ENCODE data around the gene PTPRN2.
"Not testable (repeated sequence)": the region's sequence is repeated elsewhere in the genome, so short reads cannot be mapped to it uniquely, and the experiment has no call there.

Gene PTPRN2

GRCh38 chr7:157593541-157593940 lies 994.1 kb downstream of the PTPRN2 start:
- DNase-seq: no peak

GRCh38 chr7:157592636-157593320 lies 994.8 kb downstream of the PTPRN2 start:
- DNase-seq: not testable (repeated sequence)

GRCh38 chr7:157590526-157590925 lies 997.1 kb downstream of the PTPRN2 start:
- no peak for DNase-seq

GRCh38 chr7:157589680-157590079 lies 997.9 kb downstream of the PTPRN2 start:
- DNase-seq: no peak

- DNase-seq: no peak
Observed at GRCh38 chr7:157587805-157588560, 999.6 kb downstream of the PTPRN2 start.

GRCh38 chr7:157587051-157587804 lies 1000.4 kb downstream of the PTPRN2 start:
- no peak for DNase-seq

- no peak for DNase-seq
Observed at GRCh38 chr7:157586426-157586955, 1001.1 kb downstream of the PTPRN2 start.

- DNase-seq: peak; percentile 12
Observed at GRCh38 chr7:157585113-157585861, 1002.3 kb downstream of the PTPRN2 start.

GRCh38 chr7:157584420-157584819 lies 1003.2 kb downstream of the PTPRN2 start:
- no peak for DNase-seq

GRCh38 chr7:157581740-157582139 lies 1005.9 kb downstream of the PTPRN2 start:
- DNase-seq: no peak

- DNase-seq: no peak
Observed at GRCh38 chr7:157580324-157580723, 1007.3 kb downstream of the PTPRN2 start.

GRCh38 chr7:157579425-157579824 lies 1008.2 kb downstream of the PTPRN2 start:
- no peak for DNase-seq

- DNase-seq: no peak
Observed at GRCh38 chr7:157577796-157578339, 1009.8 kb downstream of the PTPRN2 start.

- DNase-seq: no peak
Observed at GRCh38 chr7:157577061-157577460, 1010.6 kb downstream of the PTPRN2 start.

GRCh38 chr7:157576415-157576814 lies 1011.2 kb downstream of the PTPRN2 start:
- DNase-seq: peak; percentile 55

GRCh38 chr7:157575777-157576176 lies 1011.8 kb downstream of the PTPRN2 start:
- no peak for DNase-seq

- DNase-seq: no peak
Observed at GRCh38 chr7:157574914-157575586, 1012.6 kb downstream of the PTPRN2 start.

GRCh38 chr7:157574120-157574825 lies 1013.4 kb downstream of the PTPRN2 start:
- DNase-seq: peak; percentile 20

GRCh38 chr7:157573244-157573643 lies 1014.4 kb downstream of the PTPRN2 start:
- DNase-seq: peak; percentile 13

- no peak for DNase-seq
Observed at GRCh38 chr7:157572622-157573021, 1015.0 kb downstream of the PTPRN2 start.

Measured in activated CD4-positive, alpha-beta T cell treated with anti-CD3 and anti-CD28 coated beads, Interleukin-2, Interleukin-6, amounts not matched to agents 100 ng/mL and 50 ng/mL, durations not matched to agents 16 hours and 8 hours (primary cell).